NCI-H2227 treated with DMSO at 0.1 percent for 48 hours (cell line): ENCODE measurements around the gene ANKRD44.
"Not testable (repeated sequence)": the region's sequence is repeated elsewhere in the genome, so short reads cannot be mapped to it uniquely, and the experiment has no call there.

ENCODE experiments used
- DNase-seq: peaks from one replicate; lab custom pipeline; 2025; lab: John Stamatoyannopoulos, UW

Gene ANKRD44

GRCh38 chr2:197315371-197315770 lies 4.8 kb upstream of the ANKRD44 start:
- no peak for DNase-seq

GRCh38 chr2:197312186-197312585 lies 1.6 kb upstream of the ANKRD44 start:
- no peak for DNase-seq

GRCh38 chr2:197311421-197312033 lies 947 bp upstream of the ANKRD44 start:
- DNase-seq = no peak

DNA sequence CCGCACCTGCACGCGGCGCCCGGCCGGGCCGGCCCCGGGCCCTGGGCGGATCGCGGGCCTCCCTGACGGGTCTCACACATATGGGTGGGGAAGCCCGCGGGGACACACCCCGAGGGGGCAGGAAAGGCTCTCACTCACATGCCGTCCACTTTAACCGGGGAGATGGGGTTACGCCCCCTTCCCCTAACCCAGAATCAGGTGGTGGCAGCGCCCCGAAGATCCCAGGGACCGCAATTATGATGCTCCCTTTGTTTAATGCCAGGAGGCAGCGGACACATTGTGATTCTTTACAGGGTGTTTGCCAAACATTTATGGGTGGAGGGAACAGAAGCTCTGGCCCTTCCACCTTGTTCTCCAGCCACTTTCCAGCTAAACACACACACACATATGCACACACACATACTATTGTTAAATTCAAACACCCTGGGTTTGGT lies 424 bp upstream of the ANKRD44 start:
- DNase-seq = peak; percentile 41

- DNase-seq = peak; percentile 45
These were observed 819 bp downstream of the ANKRD44 start for GRCh38 chr2:197309691-197310231.

GRCh38 chr2:197308996-197309690 lies 1.4 kb downstream of the ANKRD44 start:
- DNase-seq = no peak

GRCh38 chr2:197308585-197308984 lies 2.0 kb downstream of the ANKRD44 start:
- DNase-seq = no peak

DNA sequence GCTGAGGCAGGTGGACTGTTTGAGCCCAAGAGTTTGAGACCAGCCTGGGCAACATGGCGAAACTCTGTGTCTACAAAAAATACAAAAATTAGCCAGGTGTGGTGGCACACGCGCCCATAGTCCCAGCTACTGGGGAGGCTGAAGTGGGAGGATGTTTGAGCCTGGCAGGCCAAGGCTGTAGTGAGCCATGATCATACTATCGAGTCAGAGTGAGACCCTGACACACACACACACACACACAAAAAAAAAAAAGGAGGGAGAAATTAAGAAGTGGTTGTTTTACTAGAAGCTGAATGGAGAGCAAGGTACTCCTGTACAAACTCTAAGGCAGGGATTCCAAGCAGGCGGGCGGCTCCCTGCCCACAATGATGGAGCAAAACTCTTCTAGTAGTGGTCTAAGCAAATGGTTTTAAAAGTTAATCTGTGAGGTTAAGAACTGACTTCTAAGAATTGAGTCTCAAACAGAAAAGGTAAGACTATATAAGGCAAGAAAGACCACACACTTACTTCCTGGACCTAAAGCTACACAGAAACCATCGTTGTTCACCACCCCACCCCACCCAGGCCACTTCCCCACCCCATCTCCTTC lies 2.6 kb downstream of the ANKRD44 start:
- DNase-seq = no peak

GRCh38 chr2:197307236-197307932 lies 3.2 kb downstream of the ANKRD44 start:
- no peak for DNase-seq

DNA sequence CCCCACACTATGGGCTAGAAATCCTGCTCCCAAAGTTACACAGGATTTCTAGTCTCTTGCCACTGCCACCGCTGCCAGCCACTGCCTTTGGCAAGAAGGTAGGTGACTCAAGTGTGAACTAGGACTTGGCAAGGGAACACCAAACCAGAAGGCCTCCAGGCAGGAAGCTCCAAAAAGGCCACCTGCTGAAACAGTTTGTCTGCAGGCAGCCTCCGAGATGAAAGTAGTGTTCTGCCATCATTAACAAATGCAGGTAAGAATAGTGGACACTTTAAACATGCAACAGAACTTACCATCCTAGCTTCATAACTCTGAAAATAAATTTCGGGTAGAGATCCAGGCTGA lies 3.9 kb downstream of the ANKRD44 start:
- no peak for DNase-seq

- DNase-seq = no peak
These were observed 4.4 kb downstream of the ANKRD44 start for GRCh38 chr2:197306024-197306695.

- DNase-seq = no peak
These were observed 6.0 kb downstream of the ANKRD44 start for GRCh38 chr2:197304556-197305011.

DNA sequence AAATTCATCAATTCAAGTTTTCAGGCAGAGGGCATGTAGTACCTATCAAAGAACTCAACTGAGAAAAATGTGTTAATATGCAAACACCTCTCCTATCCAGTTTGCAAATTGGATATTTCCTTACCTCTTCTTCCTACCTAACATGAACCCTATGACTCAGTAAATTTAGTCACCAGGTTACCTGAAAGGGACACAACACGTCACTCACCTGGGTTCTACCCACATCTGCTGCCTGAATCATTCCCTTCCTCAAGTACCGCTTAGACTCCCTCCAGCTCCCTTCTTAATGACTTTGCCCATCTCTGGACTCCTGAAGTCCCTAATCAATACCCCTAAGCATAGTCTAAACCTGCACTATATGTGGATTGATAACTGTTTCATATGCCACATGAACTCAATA lies 10.4 kb downstream of the ANKRD44 start:
- no peak for DNase-seq

DNA sequence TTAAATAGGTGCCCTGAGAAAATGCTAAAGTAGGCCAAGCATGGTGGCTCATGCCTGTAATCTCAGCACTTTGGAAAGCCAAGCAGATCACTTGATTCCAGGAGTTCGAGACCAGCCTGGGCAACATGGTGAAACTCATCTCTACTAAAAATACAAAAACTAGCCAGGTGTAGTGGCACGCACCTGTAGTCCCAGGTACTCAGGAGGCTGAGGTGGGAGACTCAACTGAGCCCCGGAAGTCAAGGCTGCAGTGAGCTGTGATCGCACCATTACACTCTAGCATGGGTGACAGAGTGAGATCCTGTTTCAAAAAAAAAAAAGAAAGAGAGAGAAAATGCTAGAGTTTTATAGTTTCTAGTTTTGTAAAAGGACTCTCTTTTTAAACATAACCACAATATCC lies 12.0 kb downstream of the ANKRD44 start:
- DNase-seq = no peak

GRCh38 chr2:197297772-197298318 lies 12.7 kb downstream of the ANKRD44 start:
- no peak for DNase-seq

GRCh38 chr2:197297266-197297665 lies 13.3 kb downstream of the ANKRD44 start:
- DNase-seq = no peak

DNA sequence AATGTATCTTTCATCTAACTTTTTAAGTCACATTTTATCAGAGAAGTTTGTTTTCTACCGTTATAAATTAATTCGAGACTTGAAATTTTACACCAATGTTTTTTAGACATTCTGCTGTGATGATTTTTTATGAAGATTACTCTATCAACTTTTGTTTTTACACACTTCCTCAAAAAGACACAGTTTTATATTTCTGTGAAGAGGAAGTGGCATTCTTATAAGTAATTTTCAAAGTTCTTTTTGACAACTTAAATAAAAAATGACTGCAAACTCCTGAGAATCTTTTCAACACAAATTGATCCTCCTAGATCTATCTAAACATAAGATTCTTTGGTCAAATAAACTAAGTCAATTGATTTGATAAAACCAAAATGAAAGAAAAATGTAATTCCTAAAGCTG lies 13.7 kb downstream of the ANKRD44 start:
- DNase-seq = no peak

GRCh38 chr2:197294260-197294659 lies 16.3 kb downstream of the ANKRD44 start:
- no peak for DNase-seq

GRCh38 chr2:197293252-197294007 lies 17.1 kb downstream of the ANKRD44 start:
- no peak for DNase-seq

DNA sequence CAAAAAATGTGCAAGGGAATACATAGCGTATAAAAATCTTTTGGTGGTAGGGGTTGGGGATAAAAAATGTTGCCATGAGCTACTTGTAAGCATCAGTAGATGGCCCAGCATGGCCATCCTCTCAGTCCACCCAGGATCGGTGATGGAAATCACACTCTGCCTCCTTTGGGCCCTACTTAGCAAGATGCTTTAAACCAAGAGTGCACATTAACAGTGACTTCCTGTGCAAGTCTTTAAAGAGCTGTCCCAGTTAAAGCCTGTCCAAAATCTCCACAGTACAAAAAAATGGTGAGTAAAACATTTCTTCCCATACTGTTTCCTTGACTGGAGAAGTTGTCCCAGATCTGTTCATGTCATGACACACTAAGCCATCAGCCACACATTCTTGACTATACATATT lies 18.0 kb downstream of the ANKRD44 start:
- no peak for DNase-seq

DNA sequence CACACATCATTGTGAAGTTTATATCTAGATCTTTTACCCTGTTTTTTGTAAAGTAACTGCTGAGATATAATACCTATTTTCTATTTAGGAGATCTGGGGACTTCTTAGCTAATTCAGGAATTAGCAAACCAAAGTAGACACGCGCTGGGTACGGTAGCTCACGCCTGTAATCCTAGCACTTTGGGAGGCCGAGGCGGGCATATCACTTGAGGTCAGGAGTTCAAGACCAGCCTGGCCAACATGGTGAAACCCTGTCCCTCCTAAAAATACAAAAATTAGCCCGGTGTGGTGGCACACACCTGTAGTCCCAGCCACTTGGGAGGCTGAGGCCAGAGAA lies 23.0 kb downstream of the ANKRD44 start:
- not testable (repeated sequence) for DNase-seq
